Measurements from ENCODE around the gene GJD4.

The GJD4 gene

GRCh38 chr10:35612385-35613106 is 7.4 kb downstream of the GJD4 start:
- no peak for TF ChIP-seq CTCF (IDR thresholded peaks at IDR 0.05; ENCODE audit: low read depth, low read length, missing control alignments)
- no peak overlapping the region for H3K4me3 ChIP-seq (ENCODE audit: low read depth, low read length)
- no peak for DNase-seq (ENCODE audit: low read depth)

- DNase-seq (ENCODE audit: low read depth) = no peak
- no peak for TF ChIP-seq CTCF (IDR thresholded peaks at IDR 0.05; ENCODE audit: low read depth, low read length, missing control alignments)
- no peak overlapping the region for H3K4me3 ChIP-seq (ENCODE audit: low read depth, low read length)
Measured at GRCh38 chr10:35613107-35613440, 7.9 kb downstream of the GJD4 start.

GRCh38 chr10:35613597-35614226 is 8.6 kb downstream of the GJD4 start:
- peak; percentile 10 for TF ChIP-seq CTCF (IDR thresholded peaks at IDR 0.05; ENCODE audit: low read depth, low read length, missing control alignments)
- no peak overlapping the region for H3K4me3 ChIP-seq (ENCODE audit: low read depth, low read length)
- DNase-seq (ENCODE audit: low read depth) = no peak

- DNase-seq (ENCODE audit: low read depth) = no peak
- TF ChIP-seq CTCF (IDR thresholded peaks at IDR 0.05; ENCODE audit: low read depth, low read length, missing control alignments) = no peak
- H3K4me3 ChIP-seq (ENCODE audit: low read depth, low read length) = no peak overlapping the region
Measured at GRCh38 chr10:35614312-35614711, 9.2 kb downstream of the GJD4 start.

GRCh38 chr10:35626971-35627507 is 21.9 kb downstream of the GJD4 start:
- no peak for DNase-seq (ENCODE audit: low read depth)
- no peak overlapping the region for H3K4me3 ChIP-seq (ENCODE audit: low read depth, low read length)
- TF ChIP-seq CTCF (IDR thresholded peaks at IDR 0.05; ENCODE audit: low read depth, low read length, missing control alignments) = no peak

GRCh38 chr10:35631404-35631803 is 26.3 kb downstream of the GJD4 start:
- TF ChIP-seq CTCF (IDR thresholded peaks at IDR 0.05; ENCODE audit: low read depth, low read length, missing control alignments) = no peak
- no peak for DNase-seq (ENCODE audit: low read depth)
- H3K4me3 ChIP-seq (ENCODE audit: low read depth, low read length) = no peak overlapping the region

Data from GM12864 (cell line).